NCI-H146 (cell line): ENCODE results near the gene AQP12B.
"Not testable (repeated sequence)": the region's sequence is repeated elsewhere in the genome, so short reads cannot be mapped to it uniquely, and the experiment has no call there.

Source experiments
- DNase-seq: peaks from one replicate; lab custom pipeline; 2025; lab: John Stamatoyannopoulos, UW

The AQP12B gene

GRCh38 chr2:240683329-240683979 lies 769 bp upstream of the AQP12B start:
- DNase-seq: not testable (repeated sequence)

GRCh38 chr2:240680185-240680584 lies 2.5 kb downstream of the AQP12B start:
- not testable (repeated sequence) for DNase-seq

- not testable (repeated sequence) for DNase-seq
Measured at GRCh38 chr2:240678909-240679308, 3.8 kb downstream of the AQP12B start.

GRCh38 chr2:240678043-240678442 lies 4.6 kb downstream of the AQP12B start:
- not testable (repeated sequence) for DNase-seq

GRCh38 chr2:240675345-240675744 lies 7.3 kb downstream of the AQP12B start:
- DNase-seq: not testable (repeated sequence)

GRCh38 chr2:240674461-240675184 lies 8.1 kb downstream of the AQP12B start:
- not testable (repeated sequence) for DNase-seq

- DNase-seq: peak; percentile 22
Measured at GRCh38 chr2:240672701-240673190, 9.9 kb downstream of the AQP12B start.

- no peak for DNase-seq
Measured at GRCh38 chr2:240672076-240672700, 10.5 kb downstream of the AQP12B start.

- no peak for DNase-seq
Measured at GRCh38 chr2:240670950-240671349, 11.7 kb downstream of the AQP12B start.

- DNase-seq: no peak
Measured at GRCh38 chr2:240670402-240670801, 12.3 kb downstream of the AQP12B start.

- no peak for DNase-seq
Measured at GRCh38 chr2:240664622-240665021, 18.1 kb downstream of the AQP12B start.

- DNase-seq: no peak
Measured at GRCh38 chr2:240663546-240664190, 19.0 kb downstream of the AQP12B start.

GRCh38 chr2:240662681-240663080 lies 20.0 kb downstream of the AQP12B start:
- no peak for DNase-seq

GRCh38 chr2:240659883-240660282 lies 22.8 kb downstream of the AQP12B start:
- not testable (repeated sequence) for DNase-seq

GRCh38 chr2:240655931-240656886 lies 26.5 kb downstream of the AQP12B start:
- DNase-seq: no peak

GRCh38 chr2:240651185-240651584 lies 31.5 kb downstream of the AQP12B start:
- no peak for DNase-seq

GRCh38 chr2:240650254-240650965 lies 32.3 kb downstream of the AQP12B start:
- no peak for DNase-seq

- no peak for DNase-seq
Measured at GRCh38 chr2:240649331-240649730, 33.4 kb downstream of the AQP12B start.

- no peak for DNase-seq
Measured at GRCh38 chr2:240648650-240649275, 33.9 kb downstream of the AQP12B start.

- no peak for DNase-seq
Measured at GRCh38 chr2:240648155-240648649, 34.5 kb downstream of the AQP12B start.
